ENCODE data around the gene RBMS2. TPM values are rescaled to one million over a fixed set of nuclear protein-coding genes. Genes with fewer than 3 reads are reported as not detected.
"Not testable (repeated sequence)": the region's sequence is repeated elsewhere in the genome, so short reads cannot be mapped to it uniquely, and the experiment has no call there.

Gene RBMS2
- polyA plus RNA-seq, 6 donors from 2014 or later, result 0.03 to 6.0 (median 0.54) TPM

- no peak for DNase-seq
- Mint-ChIP-seq H3K4me3 (no peak overlapping the region), H3K36me3 (no peaks in the 10 kb centered on the region), H3K27me3 (peaks cover 0 to 4% (median 0%) of the 10 kb centered on the region in 3 donors), H3K27ac (peak overlapping the region in 1 of 6 donors; percentile 47), H3K4me1 (peaks cover 0 to 2% (median 0%) of the 10 kb centered on the region in 3 donors), H3K9me3 (no peaks in the 10 kb centered on the region)
- ATAC-seq (ENCODE audit: low read depth in 2 of 2), result no peak
Observed at GRCh38 chr12:56572288-56572687, 50.7 kb downstream of the RBMS2 start.

GRCh38 chr12:56574210-56574609 is 52.6 kb downstream of the RBMS2 start:
- Mint-ChIP-seq H3K27ac (no peak overlapping the region), H3K9me3 (no peaks in the 10 kb centered on the region), H3K27me3 (peaks cover 0 to 4% (median 0%) of the 10 kb centered on the region in 3 donors), H3K4me3 (no peak overlapping the region), H3K4me1 (peaks cover 0 to 2% (median 0%) of the 10 kb centered on the region in 3 donors), H3K36me3 (no peaks in the 10 kb centered on the region)
- ATAC-seq (ENCODE audit: low read depth in 2 of 2) (no peak), DNase-seq (no peak)

- H3K4me3 Mint-ChIP-seq; ATAC-seq (ENCODE audit: low read depth in 2 of 2); H3K9me3 Mint-ChIP-seq; DNase-seq; H3K4me1 Mint-ChIP-seq; H3K36me3 Mint-ChIP-seq; H3K27me3 Mint-ChIP-seq; H3K27ac Mint-ChIP-seq: not testable (repeated sequence)
Observed at GRCh38 chr12:56577248-56577647, 55.6 kb downstream of the RBMS2 start.

GRCh38 chr12:56578983-56579546 is 57.4 kb downstream of the RBMS2 start:
- no peaks in the 10 kb centered on the region for H3K27me3 Mint-ChIP-seq
- no peak overlapping the region for H3K27ac Mint-ChIP-seq
- no peak for ATAC-seq (ENCODE audit: low read depth in 2 of 2)
- H3K36me3 Mint-ChIP-seq, result no peaks in the 10 kb centered on the region
- no peaks in the 10 kb centered on the region for H3K9me3 Mint-ChIP-seq
- H3K4me1 Mint-ChIP-seq, result no peaks in the 10 kb centered on the region
- DNase-seq, result no peak
- H3K4me3 Mint-ChIP-seq, result no peak overlapping the region

- DNase-seq (no peak), ATAC-seq (ENCODE audit: low read depth in 2 of 2) (no peak)
- Mint-ChIP-seq H3K27ac (peak overlapping the region in 1 of 6 donors; percentile 39), H3K4me1 (no peaks in the 10 kb centered on the region), H3K27me3 (no peaks in the 10 kb centered on the region), H3K36me3 (no peaks in the 10 kb centered on the region), H3K9me3 (no peaks in the 10 kb centered on the region), H3K4me3 (no peak overlapping the region)
Observed at GRCh38 chr12:56581418-56582145, 60.0 kb downstream of the RBMS2 start.

GRCh38 chr12:56585098-56585497 is 63.5 kb downstream of the RBMS2 start:
- no peaks in the 10 kb centered on the region for H3K9me3 Mint-ChIP-seq
- H3K36me3 Mint-ChIP-seq, result no peaks in the 10 kb centered on the region
- no peak for ATAC-seq (ENCODE audit: low read depth in 2 of 2)
- DNase-seq, result no peak
- H3K4me3 Mint-ChIP-seq, result no peak overlapping the region
- no peaks in the 10 kb centered on the region for H3K4me1 Mint-ChIP-seq
- no peak overlapping the region for H3K27ac Mint-ChIP-seq
- no peaks in the 10 kb centered on the region for H3K27me3 Mint-ChIP-seq

- ATAC-seq (ENCODE audit: low read depth in 2 of 2) (no peak), DNase-seq (no peak)
- Mint-ChIP-seq H3K4me1 (peaks cover 0 to 6% (median 4%) of the 10 kb centered on the region in 3 donors), H3K9me3 (no peaks in the 10 kb centered on the region), H3K27ac (no peak overlapping the region), H3K4me3 (no peak overlapping the region), H3K27me3 (no peaks in the 10 kb centered on the region), H3K36me3 (no peaks in the 10 kb centered on the region)
Observed at GRCh38 chr12:56589783-56590182, 68.2 kb downstream of the RBMS2 start.

GRCh38 chr12:56590237-56590830 is 68.7 kb downstream of the RBMS2 start:
- Mint-ChIP-seq H3K4me1 (peaks cover 0 to 8% (median 4%) of the 10 kb centered on the region in 3 donors), H3K4me3 (no peak overlapping the region), H3K27ac (peak overlapping the region in 1 of 6 donors; percentile 37), H3K9me3 (no peaks in the 10 kb centered on the region), H3K27me3 (no peaks in the 10 kb centered on the region), H3K36me3 (no peaks in the 10 kb centered on the region)
- peak; percentile 46 to 51 for ATAC-seq (ENCODE audit: low read depth in 2 of 2)
- DNase-seq, result no peak

- no peak for DNase-seq
- Mint-ChIP-seq H3K9me3 (no peaks in the 10 kb centered on the region), H3K27me3 (no peaks in the 10 kb centered on the region), H3K36me3 (no peaks in the 10 kb centered on the region), H3K27ac (peak overlapping the region in 1 of 6 donors; percentile 37), H3K4me1 (peaks cover 0 to 8% (median 5%) of the 10 kb centered on the region in 3 donors), H3K4me3 (no peak overlapping the region)
- no peak for ATAC-seq (ENCODE audit: low read depth in 2 of 2)
Observed at GRCh38 chr12:56591126-56591525, 69.5 kb downstream of the RBMS2 start.

- DNase-seq (no peak), ATAC-seq (ENCODE audit: low read depth in 2 of 2) (no peak)
- Mint-ChIP-seq H3K27ac (peak overlapping the region in 3 of 6 donors; percentile 17 to 56 (median 44)), H3K36me3 (peaks cover 0 to 4% of the 10 kb centered on the region in 2 donors), H3K4me1 (peaks cover 2 to 10% (median 5%) of the 10 kb centered on the region in 3 donors), H3K9me3 (no peaks in the 10 kb centered on the region), H3K4me3 (no peak overlapping the region), H3K27me3 (no peaks in the 10 kb centered on the region)
Observed at GRCh38 chr12:56591961-56592360, 70.3 kb downstream of the RBMS2 start.

- peaks cover 4 to 11% (median 5%) of the 10 kb centered on the region in 3 donors for H3K4me1 Mint-ChIP-seq
- H3K9me3 Mint-ChIP-seq, result no peaks in the 10 kb centered on the region
- peaks cover 0 to 18% of the 10 kb centered on the region in 2 donors for H3K36me3 Mint-ChIP-seq
- no peak overlapping the region for H3K4me3 Mint-ChIP-seq
- DNase-seq, result peak; percentile 44
- no peaks in the 10 kb centered on the region for H3K27me3 Mint-ChIP-seq
- peak; percentile 67 to 76 for ATAC-seq (ENCODE audit: low read depth in 2 of 2)
- peak overlapping the region in 2 of 6 donors; percentile 32 to 88 for H3K27ac Mint-ChIP-seq
Observed at GRCh38 chr12:56593909-56594621, 72.4 kb downstream of the RBMS2 start.

- Mint-ChIP-seq H3K4me3 (no peak overlapping the region), H3K36me3 (peaks cover 16 to 35% of the 10 kb centered on the region in 2 donors), H3K9me3 (no peaks in the 10 kb centered on the region), H3K27me3 (no peaks in the 10 kb centered on the region), H3K27ac (peak overlapping the region in 3 of 6 donors; percentile 55 to 93 (median 78)), H3K4me1 (peaks cover 4 to 11% (median 5%) of the 10 kb centered on the region in 3 donors)
- DNase-seq (no peak), ATAC-seq (ENCODE audit: low read depth in 2 of 2) (no peak)
Observed at GRCh38 chr12:56596815-56597214, 75.2 kb downstream of the RBMS2 start.

GRCh38 chr12:56599041-56599440 is 77.4 kb downstream of the RBMS2 start:
- Mint-ChIP-seq H3K4me3 (no peak overlapping the region), H3K4me1 (peaks cover 3 to 9% (median 4%) of the 10 kb centered on the region in 3 donors), H3K9me3 (no peaks in the 10 kb centered on the region), H3K27ac (peak overlapping the region in 2 of 6 donors; percentile 29 to 63), H3K27me3 (no peaks in the 10 kb centered on the region), H3K36me3 (peaks cover 24 to 43% of the 10 kb centered on the region in 2 donors)
- DNase-seq (no peak), ATAC-seq (ENCODE audit: low read depth in 2 of 2) (no peak)

Data from naive B cell (primary cell).